Hypothalamus (tissue), 51 donors: ENCODE measurements around the gene TTC17.
"Not testable (repeated sequence)": the region's sequence is repeated elsewhere in the genome, so short reads cannot be mapped to it uniquely, and the experiment has no call there.

Experiments used
- DNase-seq, 51 donors: peaks; one replicate each; lab custom pipeline; 2025; lab: John Stamatoyannopoulos, UW

TTC17 gene

GRCh38 chr11:43358801-43359421 lies at the start of gene TTC17:
TTC17 (plus strand) TSS chr11:43358920; CDS start chr11:43358955, 35 bp downstream.
- DNase-seq, result peak; percentile 67 to 96 (median 89)

- peak; percentile 40 to 94 (median 83) for DNase-seq
Measured at GRCh38 chr11:43311791-43312607, 46.7 kb upstream of the TTC17 start, which contains the start of gene API5. API5 (plus strand) TSS chr11:43311996; CDS start chr11:43312128, 132 bp downstream.

- no peak for DNase-seq
Measured at GRCh38 chr11:43315966-43316365, 42.8 kb upstream of the TTC17 start.

- no peak for DNase-seq
Measured at GRCh38 chr11:43316451-43316850, 42.3 kb upstream of the TTC17 start.

GRCh38 chr11:43327987-43328386 lies 30.7 kb upstream of the TTC17 start:
- no peak for DNase-seq

GRCh38 chr11:43328482-43328881 lies 30.2 kb upstream of the TTC17 start:
- no peak for DNase-seq

- no peak for DNase-seq
Measured at GRCh38 chr11:43341159-43341558, 17.6 kb upstream of the TTC17 start.

- not testable (repeated sequence) for DNase-seq
Measured at GRCh38 chr11:43351426-43351825, 7.3 kb upstream of the TTC17 start.

GRCh38 chr11:43354311-43354710 lies 4.4 kb upstream of the TTC17 start:
- DNase-seq, result no peak

GRCh38 chr11:43356336-43356735 lies 2.4 kb upstream of the TTC17 start:
- no peak for DNase-seq

- DNase-seq, result no peak
Measured at GRCh38 chr11:43358279-43358800, 380 bp upstream of the TTC17 start.

- peak in 11 of 51 donors; percentile 6 to 50 (median 28) for DNase-seq
Measured at GRCh38 chr11:43359422-43359818, 700 bp downstream of the TTC17 start.

GRCh38 chr11:43360361-43361032 lies 1.8 kb downstream of the TTC17 start:
- DNase-seq, result no peak

- no peak for DNase-seq
Measured at GRCh38 chr11:43366677-43367076, 8.0 kb downstream of the TTC17 start.

GRCh38 chr11:43367382-43368178 lies 8.9 kb downstream of the TTC17 start:
- no peak for DNase-seq

GRCh38 chr11:43376065-43376464 lies 17.3 kb downstream of the TTC17 start:
- no peak for DNase-seq

GRCh38 chr11:43376594-43376993 lies 17.9 kb downstream of the TTC17 start:
- DNase-seq, result no peak

GRCh38 chr11:43377389-43377788 lies 18.7 kb downstream of the TTC17 start:
- no peak for DNase-seq

- DNase-seq, result no peak
Measured at GRCh38 chr11:43378897-43379296, 20.2 kb downstream of the TTC17 start.

GRCh38 chr11:43381802-43382201 lies 23.1 kb downstream of the TTC17 start:
- DNase-seq, result no peak
